HEK293T (cell line): ENCODE results near the gene SLC27A3.

ENCODE experiments used
- CTCF ChIA-PET: fragments of 350-600 bp; formaldehyde crosslinking; extraction: SDS; loops from one replicate; lab custom pipeline; 2021; ENCODE audit warnings: antibody characterized with exemption, inconsistent platforms; lab: Yijun Ruan, JAX
- POLR2A ChIA-PET: fragments of 350-600 bp; formaldehyde crosslinking; extraction: SDS; loops from one replicate; lab custom pipeline; 2020; ENCODE audit warnings: antibody characterized with exemption, inconsistent platforms; lab: Yijun Ruan, JAX
- DNase-seq: peaks from one replicate; pipeline ENCODE4 v3.0.0; 2012; ENCODE audit warnings: mixed read lengths; ENCODE audit errors: extremely low spot score
- ARNT ChIP-seq: fragments of 450-650 bp; IDR thresholded peaks from 2 replicates; pipeline ENCODE4 v1.6.1; 2017; ENCODE audit warnings: mild to moderate bottlenecking
- BHLHE40 ChIP-seq: fragments of 450-650 bp; IDR thresholded peaks from 2 replicates; pipeline ENCODE4 v1.6.1; 2016; ENCODE audit warnings: mild to moderate bottlenecking, moderate library complexity, borderline replicate concordance
- CTBP1 ChIP-seq: fragments of 450-650 bp; IDR thresholded peaks from 2 replicates; pipeline ENCODE4 v1.6.1; 2016; ENCODE audit warnings: borderline replicate concordance
- ELF4 ChIP-seq: fragments of 450-650 bp; IDR thresholded peaks from 2 replicates; pipeline ENCODE4 v1.6.1; 2017; ENCODE audit warnings: antibody characterized with exemption
- FOXA1 ChIP-seq: fragments of 450-650 bp; IDR thresholded peaks from 2 replicates; pipeline ENCODE4 v1.6.1; 2016; ENCODE audit warnings: mild to moderate bottlenecking
- FOXK2 ChIP-seq: fragments of 450-650 bp; IDR thresholded peaks from 2 replicates; pipeline ENCODE4 v1.6.1; 2016; ENCODE audit warnings: mild to moderate bottlenecking
- FOXM1 ChIP-seq: fragments of 450-650 bp; IDR thresholded peaks from 2 replicates; pipeline ENCODE4 v1.6.1; 2017; ENCODE audit warnings: mild to moderate bottlenecking, borderline replicate concordance
- HDGF ChIP-seq: fragments of 450-650 bp; IDR thresholded peaks from 2 replicates; pipeline ENCODE4 v1.6.1; 2017; ENCODE audit warnings: antibody characterized with exemption, borderline replicate concordance
- L3MBTL2 ChIP-seq: fragments of 450-650 bp; conservative IDR thresholded peaks from 2 replicates; pipeline ENCODE4 v1.6.1; 2016; ENCODE audit warnings: mild to moderate bottlenecking
- LEF1 ChIP-seq: fragments of 450-650 bp; IDR thresholded peaks from 2 replicates; pipeline ENCODE4 v1.6.1; 2017; ENCODE audit warnings: mild to moderate bottlenecking, borderline replicate concordance
- NFRKB ChIP-seq: fragments of 450-650 bp; IDR thresholded peaks from 2 replicates; pipeline ENCODE4 v1.6.1; 2016; ENCODE audit warnings: mild to moderate bottlenecking, moderate library complexity
- PKNOX1 ChIP-seq: fragments of 450-650 bp; IDR thresholded peaks from 2 replicates; pipeline ENCODE4 v1.6.1; 2016
- SP1 ChIP-seq: fragments of 450-650 bp; IDR thresholded peaks from 2 replicates; pipeline ENCODE4 v1.6.1; 2017
- SUZ12 ChIP-seq: fragments of 450-650 bp; IDR thresholded peaks from 2 replicates; pipeline ENCODE4 v1.6.1; 2016; ENCODE audit warnings: mild to moderate bottlenecking
- TARDBP ChIP-seq: fragments of 450-650 bp; IDR thresholded peaks from 2 replicates; pipeline ENCODE4 v1.6.1; 2016
- ZNF384 ChIP-seq: fragments of 450-650 bp; IDR thresholded peaks from 2 replicates; pipeline ENCODE4 v1.6.1; 2016

The SLC27A3 gene

GRCh38 chr1:153774026-153774595 is 1.1 kb upstream of the SLC27A3 start:
- ChIA-PET CTCF (no interaction called here), POLR2A (interaction anchor here (0.8 kb wide), 1 partner anchor 46 kb away, joined by 3 read pairs; the partner anchor contains the start of gene INTS3)
- DNase-seq: no peak
- no peak for TF ChIP-seq FOXA1
- TF ChIP-seq PKNOX1: no peak
- no peak for TF ChIP-seq NFRKB
- TF ChIP-seq HDGF: no peak
- no peak for TF ChIP-seq FOXM1
- no peak for TF ChIP-seq SUZ12
- no peak for TF ChIP-seq TARDBP
- no peak for TF ChIP-seq ELF4
- no peak for TF ChIP-seq SP1
- no peak for TF ChIP-seq ARNT
- TF ChIP-seq ZNF384: no peak
- TF ChIP-seq BHLHE40: no peak

GRCh38 chr1:153775458-153776327 is 486 bp downstream of the SLC27A3 start:
- DNase-seq: peak; percentile 67
- ChIA-PET CTCF (interaction anchor here (0.7 to 1.1 kb wide), 3 partner anchors 31 to 420 kb away, joined by 3 to 4 read pairs (median 3); no protein-coding TSS in a partner anchor), POLR2A (interaction anchor here (0.8 to 1.6 kb wide), 9 partner anchors 8 to 192 kb away, joined by 3 to 10 read pairs (median 3); partner anchors contain the start of genes CHTOP, CREB3L4, INTS3 and SLC39A1)
- TF ChIP-seq HDGF (no peak), L3MBTL2 (peak; percentile 49)

GRCh38 chr1:153776352-153776751 is 1.1 kb downstream of the SLC27A3 start:
- TF ChIP-seq NFRKB (no peak), TARDBP (no peak)
- no peak for DNase-seq
- CTCF ChIA-PET: interaction anchor here (1.1 kb wide), 1 partner anchor 95 kb away, joined by 3 read pairs; no protein-coding TSS in a partner anchor
- POLR2A ChIA-PET: interaction anchor here (1.1 to 1.6 kb wide), 4 partner anchors 42 to 147 kb away, joined by 3 to 9 read pairs (median 4); partner anchors contain the start of genes CHTOP and INTS3

GRCh38 chr1:153776845-153777370 is 1.7 kb downstream of the SLC27A3 start:
- ChIA-PET CTCF (no interaction called here), POLR2A (interaction anchor here (1.1 kb wide), 1 partner anchor 42 kb away, joined by 3 read pairs; no protein-coding TSS in a partner anchor)
- DNase-seq: no peak
- no peak for TF ChIP-seq BHLHE40
- TF ChIP-seq FOXA1: no peak
- TF ChIP-seq FOXK2: no peak
- TF ChIP-seq NFRKB: no peak
- TF ChIP-seq HDGF: no peak
- TF ChIP-seq PKNOX1: no peak
- no peak for TF ChIP-seq ARNT
- TF ChIP-seq TARDBP: no peak
- no peak for TF ChIP-seq ELF4
- TF ChIP-seq ZNF384: no peak
- no peak for TF ChIP-seq L3MBTL2
- TF ChIP-seq LEF1: no peak
- no peak for TF ChIP-seq SP1
- no peak for TF ChIP-seq FOXM1
- TF ChIP-seq SUZ12: no peak
- TF ChIP-seq CTBP1: no peak

- POLR2A ChIA-PET: no interaction called here
- TF ChIP-seq CTBP1 (no peak), NFRKB (no peak), TARDBP (no peak)
- no peak for DNase-seq
- CTCF ChIA-PET: no interaction called here
Observed at GRCh38 chr1:153777648-153778047, 2.4 kb downstream of the SLC27A3 start.

- POLR2A ChIA-PET: no interaction called here
- no peak for DNase-seq
- CTCF ChIA-PET: no interaction called here
- TF ChIP-seq ZNF384 (no peak), FOXK2 (no peak), FOXA1 (no peak), NFRKB (no peak), ARNT (no peak), SP1 (no peak), SUZ12 (no peak), TARDBP (no peak), CTBP1 (no peak), HDGF (no peak), PKNOX1 (no peak), LEF1 (no peak), BHLHE40 (no peak), FOXM1 (no peak)
Observed at GRCh38 chr1:153778051-153778823, 3.0 kb downstream of the SLC27A3 start.
